Tibial nerve (tissue), 4 donors: ENCODE data around the gene RESF1. TPM values are rescaled to one million over a fixed set of nuclear protein-coding genes. Genes with fewer than 3 reads are reported as not detected.
"Not testable (repeated sequence)": the region's sequence is repeated elsewhere in the genome, so short reads cannot be mapped to it uniquely, and the experiment has no call there.

Experiments
- DNase-seq, 2 donors: peaks; one replicate each; pipeline ENCODE4 v3.0.0-alpha.2; 2019; ENCODE audit warnings: low spot score in 2 of 2
- H3K27ac ChIP-seq, 4 donors: fragments of 200-600 bp; sonication (generic) in 3 of 4; one replicate each; pipeline ENCODE4 v1.5.1; 2017 to 2019; ENCODE audit warnings: mild to moderate bottlenecking in 1 of 4
- H3K27me3 ChIP-seq, 2 donors: fragments of 200-600 bp; sonication (generic) in 1 of 2; one replicate each; pipeline versions ENCODE4 v1.5.1 to v1.6.0; 2017 to 2019
- H3K36me3 ChIP-seq, 3 donors: fragments of 200-600 bp; sonication (generic); one replicate each; pipeline ENCODE4 v1.5.1; 2018 to 2019
- H3K4me1 ChIP-seq, 4 donors: fragments of 200-600 bp; sonication (generic) in 3 of 4; one replicate each; pipeline ENCODE4 v1.5.1; 2017 to 2019
- H3K4me3 ChIP-seq, 4 donors: fragments of 200-600 bp; sonication (generic) in 3 of 4; one replicate each; pipeline ENCODE4 v1.5.1; 2017 to 2019; ENCODE audit warnings: mild to moderate bottlenecking in 1 of 4, moderate library complexity in 1 of 4
- H3K9me3 ChIP-seq, 4 donors: fragments of 200-600 bp; sonication (generic) in 3 of 4; one replicate each; pipeline ENCODE4 v1.5.1; 2017 to 2019
- EP300 ChIP-seq, 2 donors: sonication (generic); formaldehyde crosslinking; IDR thresholded peaks; one replicate each; pipeline ENCODE4 v1.6.1; 2017; ENCODE audit warnings: antibody characterized with exemption in 2 of 2, mild to moderate bottlenecking in 1 of 2
- POLR2A ChIP-seq, 2 donors: fragments of 450-650 bp; IDR thresholded peaks; one replicate each; pipeline ENCODE4 v1.6.1; 2017; ENCODE audit warnings: antibody characterized with exemption in 2 of 2, mild to moderate bottlenecking in 2 of 2, moderate library complexity in 2 of 2
- WGBS, 2 donors: methylation state at CpG; one replicate each; pipeline ENCODE4 v1.1.5; 2018; 5-methylcytosine and 5-hydroxymethylcytosine counted together
- total RNA-seq, 4 donors: library from RNA; depleted of rRNA; stranded (reverse); fragments of >200 nt; gene quantifications; one replicate each; pipeline ENCODE4 v1.1.0, GENCODE V29; 2016
- TF ChIP-seq, protein P1 (sequence below), 5 experiments: fragments of 200-600 bp in 3 of 5; fragments of 450-650 bp in 2 of 5; sonication (generic) in 3 of 5; IDR thresholded peaks; one replicate each; pipeline ENCODE4 v1.5.1; 2016 to 2019; ENCODE audit warnings: antibody characterized with exemption in 5 of 5, mild to moderate bottlenecking in 3 of 5, moderate library complexity in 2 of 5

The RESF1 gene
- total RNA-seq, 4 donors from 2014 or later, result 39.6 to 51.1 (median 46.2) TPM

DNA sequence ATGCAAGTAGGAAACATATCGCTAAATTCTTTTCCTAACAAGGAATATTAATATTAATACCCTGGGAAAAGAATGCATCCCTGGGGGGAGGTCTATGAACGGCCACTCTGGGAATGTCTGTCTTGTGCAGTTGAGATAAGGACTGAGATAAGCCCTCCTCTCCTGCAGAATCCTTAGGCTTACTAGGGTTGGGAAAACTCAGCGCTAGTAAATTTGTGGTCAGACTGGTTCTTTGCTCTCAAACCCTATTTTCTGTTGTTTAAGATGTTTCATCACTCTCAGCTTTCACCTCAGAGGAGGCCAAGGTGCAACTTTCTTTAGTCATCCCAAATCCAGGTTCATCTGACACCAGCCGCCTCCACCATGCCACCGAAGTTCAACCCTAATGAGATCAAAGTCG lies 11.2 kb upstream of the RESF1 start:
- 92 to 95% methylated on average over 6 of the region's 6 CpGs for WGBS, 2 donors
- DNase-seq, result no peak
- H3K9me3 ChIP-seq, result peaks cover 0 to 9% (median 0%) of the 10 kb centered on the region in 4 donors
- H3K4me1 ChIP-seq, result no peaks in the 10 kb centered on the region
- no peaks in the 10 kb centered on the region for H3K27me3 ChIP-seq
- H3K36me3 ChIP-seq, result peaks cover 0 to 40% (median 0%) of the 10 kb centered on the region in 3 donors
- TF ChIP-seq POLR2A (IDR thresholded peaks at IDR 0.05), result no peak
- TF ChIP-seq, protein P1, sequence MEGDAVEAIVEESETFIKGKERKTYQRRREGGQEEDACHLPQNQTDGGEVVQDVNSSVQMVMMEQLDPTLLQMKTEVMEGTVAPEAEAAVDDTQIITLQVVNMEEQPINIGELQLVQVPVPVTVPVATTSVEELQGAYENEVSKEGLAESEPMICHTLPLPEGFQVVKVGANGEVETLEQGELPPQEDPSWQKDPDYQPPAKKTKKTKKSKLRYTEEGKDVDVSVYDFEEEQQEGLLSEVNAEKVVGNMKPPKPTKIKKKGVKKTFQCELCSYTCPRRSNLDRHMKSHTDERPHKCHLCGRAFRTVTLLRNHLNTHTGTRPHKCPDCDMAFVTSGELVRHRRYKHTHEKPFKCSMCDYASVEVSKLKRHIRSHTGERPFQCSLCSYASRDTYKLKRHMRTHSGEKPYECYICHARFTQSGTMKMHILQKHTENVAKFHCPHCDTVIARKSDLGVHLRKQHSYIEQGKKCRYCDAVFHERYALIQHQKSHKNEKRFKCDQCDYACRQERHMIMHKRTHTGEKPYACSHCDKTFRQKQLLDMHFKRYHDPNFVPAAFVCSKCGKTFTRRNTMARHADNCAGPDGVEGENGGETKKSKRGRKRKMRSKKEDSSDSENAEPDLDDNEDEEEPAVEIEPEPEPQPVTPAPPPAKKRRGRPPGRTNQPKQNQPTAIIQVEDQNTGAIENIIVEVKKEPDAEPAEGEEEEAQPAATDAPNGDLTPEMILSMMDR (IDR thresholded peaks at IDR 0.05), result no peak
- TF ChIP-seq EP300 (IDR thresholded peaks at IDR 0.05), result no peak
- no peak overlapping the region for H3K4me3 ChIP-seq
- H3K27ac ChIP-seq, result no peak overlapping the region

DNA sequence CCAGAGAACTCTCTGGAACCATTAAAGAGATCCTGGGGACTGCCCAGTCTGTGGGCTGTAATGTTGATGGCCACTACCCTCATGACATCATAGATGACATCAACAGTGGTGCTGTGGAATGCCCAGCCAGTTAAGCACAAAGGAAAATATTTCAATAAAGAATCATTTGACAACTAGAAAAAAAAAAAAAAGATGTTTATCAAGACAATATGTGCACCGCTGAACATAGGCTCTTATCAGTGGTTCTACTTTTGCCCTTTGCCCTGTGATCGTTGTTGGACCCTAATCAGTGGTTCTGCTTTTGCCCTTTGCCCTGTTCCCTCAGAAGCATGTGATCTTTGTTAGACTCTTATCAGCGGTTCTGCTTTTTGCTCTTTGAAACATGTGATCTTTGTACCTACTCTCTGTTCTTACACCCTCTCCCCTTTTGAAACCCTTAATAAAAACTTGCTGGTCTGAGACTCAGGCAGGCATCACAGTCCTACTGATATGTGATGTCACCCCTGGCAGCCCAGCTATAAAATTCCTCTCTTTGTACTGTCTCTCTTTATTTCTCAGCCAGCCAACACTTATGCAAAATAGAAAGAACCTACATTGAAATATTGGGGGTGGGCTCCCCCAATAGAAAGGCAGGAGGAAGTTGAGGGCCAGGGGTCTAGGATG lies 10.4 kb upstream of the RESF1 start:
- 72 to 74% methylated on average over 3 of the region's 3 CpGs for WGBS, 2 donors

DNA sequence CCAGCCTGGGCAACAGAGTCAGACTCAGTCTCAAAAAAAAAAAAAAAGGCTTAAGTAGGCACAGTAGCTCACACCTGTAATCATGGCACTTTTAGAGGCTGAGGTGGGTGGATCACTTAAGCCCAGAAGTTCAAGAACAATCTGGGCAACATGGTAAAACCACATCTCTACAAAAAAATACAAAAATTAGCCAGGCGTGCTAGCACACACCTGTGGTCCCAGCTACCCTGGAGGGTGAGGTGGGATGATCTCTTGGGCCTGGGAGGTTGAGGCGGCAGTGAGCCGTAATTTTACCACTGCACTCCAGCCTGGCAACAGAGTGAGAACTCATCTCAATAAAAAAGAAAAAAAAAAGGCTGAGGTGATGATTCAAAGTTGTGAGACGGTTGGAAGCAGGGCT lies 9.1 kb upstream of the RESF1 start:
- Histone ChIP-seq H3K27me3 (no peaks in the 10 kb centered on the region), H3K9me3 (peaks cover 0 to 9% (median 0%) of the 10 kb centered on the region in 4 donors), H3K36me3 (peaks cover 0 to 20% (median 0%) of the 10 kb centered on the region in 3 donors), H3K4me1 (no peaks in the 10 kb centered on the region), H3K27ac (no peak overlapping the region), H3K4me3 (no peak overlapping the region)
- DNase-seq, result no peak
- WGBS, 2 donors, result 80 to 84% methylated on average over 4 of the region's 4 CpGs
- TF ChIP-seq, protein P1 (IDR thresholded peaks at IDR 0.05), result no peak
- TF ChIP-seq EP300 (IDR thresholded peaks at IDR 0.05) (no peak), POLR2A (IDR thresholded peaks at IDR 0.05) (no peak)

More for the DNA sequence above, 10.4 kb upstream of the RESF1 start:
- H3K36me3 ChIP-seq, result peaks cover 0 to 31% (median 0%) of the 10 kb centered on the region in 3 donors
- H3K4me3 ChIP-seq, H3K4me1 ChIP-seq, H3K27me3 ChIP-seq, H3K9me3 ChIP-seq, DNase-seq, H3K27ac ChIP-seq: not testable (repeated sequence)

DNA sequence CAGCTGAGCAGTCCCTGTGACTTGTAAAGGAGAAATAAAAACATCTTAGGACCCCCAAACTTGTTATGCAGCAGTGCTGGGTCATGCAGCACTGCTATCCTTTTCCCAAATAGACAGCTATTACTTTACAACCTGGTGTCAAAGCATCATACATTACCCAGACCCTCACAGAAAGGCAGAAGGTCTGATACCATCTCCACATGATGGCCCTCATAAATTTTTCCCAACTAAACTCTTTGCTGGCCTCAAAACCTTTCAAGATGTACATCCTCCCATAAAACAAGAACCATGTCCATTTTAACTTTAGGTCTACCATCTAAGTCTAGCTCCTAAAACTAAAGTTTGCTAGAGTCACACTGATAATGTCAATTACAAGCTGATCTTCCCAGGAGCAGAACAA lies 8.7 kb upstream of the RESF1 start:
- Histone ChIP-seq H3K4me1 (no peaks in the 10 kb centered on the region), H3K27ac (no peak overlapping the region), H3K4me3 (no peak overlapping the region), H3K9me3 (peaks cover 0 to 9% (median 0%) of the 10 kb centered on the region in 4 donors), H3K36me3 (peaks cover 0 to 20% (median 0%) of the 10 kb centered on the region in 3 donors), H3K27me3 (no peaks in the 10 kb centered on the region)
- DNase-seq, result no peak
- TF ChIP-seq POLR2A (IDR thresholded peaks at IDR 0.05), result no peak
- TF ChIP-seq EP300 (IDR thresholded peaks at IDR 0.05), result no peak
- TF ChIP-seq, protein P1 (IDR thresholded peaks at IDR 0.05), result no peak

DNA sequence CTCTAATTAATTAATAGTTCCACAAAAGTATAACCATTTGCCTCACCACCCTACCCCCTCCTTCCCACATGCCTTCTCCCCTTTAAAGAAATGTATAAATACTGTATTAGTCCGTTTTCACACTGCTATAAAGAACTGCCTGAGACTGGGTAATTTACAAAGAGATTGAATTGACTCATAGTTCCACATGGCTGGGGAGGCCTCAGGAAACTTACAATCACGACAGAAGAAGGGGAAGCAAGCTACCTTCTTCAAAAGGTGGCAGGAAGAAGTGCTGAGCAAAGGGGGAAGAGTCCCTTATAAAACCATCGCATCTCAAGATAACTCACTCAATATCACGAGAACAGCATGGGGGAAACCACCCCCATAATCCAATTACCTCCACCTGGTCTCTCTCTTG lies 8.2 kb upstream of the RESF1 start:
- 50 to 55% methylated on average over 4 of the region's 4 CpGs for WGBS, 2 donors
- Histone ChIP-seq H3K4me1 (no peaks in the 10 kb centered on the region), H3K36me3 (peaks cover 0 to 20% (median 0%) of the 10 kb centered on the region in 3 donors), H3K4me3 (no peak overlapping the region), H3K27me3 (no peaks in the 10 kb centered on the region), H3K9me3 (peaks cover 0 to 9% (median 0%) of the 10 kb centered on the region in 4 donors), H3K27ac (no peak overlapping the region)
- no peak for DNase-seq
- TF ChIP-seq EP300 (IDR thresholded peaks at IDR 0.05), result no peak
- TF ChIP-seq POLR2A (IDR thresholded peaks at IDR 0.05), result no peak
- TF ChIP-seq, protein P1 (IDR thresholded peaks at IDR 0.05), result no peak
